T-cell (primary cell): ENCODE results near the gene GATA2. TPM values are rescaled to one million over a fixed set of nuclear protein-coding genes. Genes with fewer than 3 reads are reported as not detected.

Experiments
- ATAC-seq, 4 experiments: fragments of 200-7000 bp in 3 of 4; fragments of 150-1000 bp in 1 of 4; cut with Tn5 transposase; replicated peaks in 1 of 4; 1 replicate in 3 of 4; 2 replicates in 1 of 4; pipeline ENCODE4 v1.10.0; 2021; ENCODE audit warnings: moderate library complexity in 3 of 4, mild to moderate bottlenecking in 2 of 4, moderate number of reproducible peaks in 1 of 4
- CTCF ChIA-PET, 2 donors: fragments of 300-600 bp; sonication (Branson Sonifier 250); formaldehyde crosslinking; loops; one replicate each; lab custom pipeline; 2022; ENCODE audit warnings: antibody characterized with exemption in 2 of 2; lab: Charles Lee
- POLR2A ChIA-PET, 2 donors: fragments of 300-600 bp; sonication (Branson Sonifier 250); formaldehyde crosslinking; loops; one replicate each; lab custom pipeline; 2022; ENCODE audit warnings: antibody characterized with exemption in 2 of 2; lab: Charles Lee
- DNase-seq, 35 experiments: peaks; one replicate each; pipeline versions ENCODE4 v3.0.0 to v3.0.0-alpha.2; 2013 to 2023
- H3K27ac ChIP-seq: one replicate; pipeline ENCODE4 v1.5.1; 2013; ENCODE audit warnings: low read length
- H3K27me3 ChIP-seq, 2 experiments: replicated peaks in 1 of 2; 1 replicate in 1 of 2; 2 replicates in 1 of 2; pipeline versions ENCODE4 v1.6.1 to v1.7.0; 2013; ENCODE audit warnings: low read length in 1 of 2, mixed read lengths in 1 of 2; ENCODE audit not compliant: control insufficient read depth in 2 of 2, insufficient read depth in 2 of 2; ENCODE audit errors: extremely low read depth in 1 of 2
- H3K36me3 ChIP-seq, 2 donors: 1 replicate in 1 of 2; 2 replicates in 1 of 2; pipeline versions ENCODE4 v1.6.1 to v1.7.0; 2013; ENCODE audit warnings: low read length in 1 of 2; ENCODE audit not compliant: control insufficient read depth in 2 of 2, insufficient read depth in 1 of 2; ENCODE audit errors: extremely low read depth in 1 of 2
- H3K4me1 ChIP-seq, 2 experiments: 1 replicate in 1 of 2; 2 replicates in 1 of 2; pipeline versions ENCODE4 v1.6.1 to v1.7.0; 2013; ENCODE audit warnings: low read length in 2 of 2, mixed read lengths in 1 of 2; ENCODE audit not compliant: insufficient read depth in 2 of 2, control insufficient read depth in 1 of 2; ENCODE audit errors: extremely low read depth in 1 of 2
- H3K4me3 ChIP-seq, 2 donors: 1 replicate in 1 of 2; 2 replicates in 1 of 2; pipeline versions ENCODE4 v1.5.1 to v1.7.0; 2013; ENCODE audit warnings: mild to moderate bottlenecking in 2 of 2, low read length in 1 of 2, moderate library complexity in 1 of 2; ENCODE audit not compliant: control insufficient read depth in 1 of 2; ENCODE audit errors: extremely low read depth in 1 of 2
- H3K9me3 ChIP-seq: 2 replicates; pipeline ENCODE4 v1.7.0; 2013
- H3K27ac Mint-ChIP-seq, 2 donors: one replicate each; pipeline ENCODE4 v1.8.0; 2020 to 2021; ENCODE audit warnings: mild to moderate bottlenecking in 2 of 2, mixed read lengths in 2 of 2
- H3K27me3 Mint-ChIP-seq, 2 donors: one replicate each; pipeline ENCODE4 v1.8.0; 2021 to 2022; ENCODE audit warnings: mixed read lengths in 2 of 2
- H3K36me3 Mint-ChIP-seq: one replicate; pipeline ENCODE4 v1.8.0; 2021; ENCODE audit warnings: mixed read lengths
- H3K4me1 Mint-ChIP-seq, 3 donors: one replicate each; pipeline ENCODE4 v1.8.0; 2020 to 2022; ENCODE audit warnings: mixed read lengths in 3 of 3, mild to moderate bottlenecking in 1 of 3
- H3K4me3 Mint-ChIP-seq, 3 donors: one replicate each; pipeline ENCODE4 v1.8.0; 2020 to 2022; ENCODE audit warnings: mild to moderate bottlenecking in 3 of 3, mixed read lengths in 3 of 3, moderate library complexity in 3 of 3
- H3K9me3 Mint-ChIP-seq, 3 donors: one replicate each; pipeline ENCODE4 v1.8.0; 2020 to 2022; ENCODE audit warnings: mixed read lengths in 3 of 3
- WGBS: methylation state at CpG from one replicate; pipeline ENCODE4 v1.1.5; 2013; ENCODE audit warnings: missing lambda C conversion rate; ENCODE audit not compliant: insufficient coverage; 5-methylcytosine and 5-hydroxymethylcytosine counted together
- total RNA-seq, 35 experiments: library from RNA in 6 of 35; stranded (reverse) in 6 of 35; fragments of 120-200 nt in 1 of 35; gene quantifications; one replicate each; pipeline versions ENCODE4 v1.2.1 to v1.2.4 and lab custom pipeline; 2013 to 2026

The GATA2 gene
- total RNA-seq, 5 donors from 2014 or later (not counting 1 experiment from before 2014, with no cell fraction given), result 0.98 to 4.6 (median 3.5) TPM

- H3K4me1 ChIP-seq, result peaks cover 0 to 7% of the 10 kb centered on the region in 2 experiments
- no peak for ATAC-seq
- Mint-ChIP-seq H3K27ac (no peak overlapping the region), H3K4me3 (peak overlapping the region in 1 of 3 donors; percentile 13), H3K9me3 (no peaks in the 10 kb centered on the region), H3K4me1 (peaks cover 10 to 11% (median 10%) of the 10 kb centered on the region in 3 donors), H3K36me3 (no peaks in the 10 kb centered on the region), H3K27me3 (peaks cover 49 to 56% of the 10 kb centered on the region in 2 donors)
- no peaks in the 10 kb centered on the region for H3K36me3 ChIP-seq
- no peak for DNase-seq
- H3K4me3 ChIP-seq, result peak overlapping the region in 1 of 2 donors; percentile 20
- CTCF ChIA-PET, result interaction anchor here in 1 of 2 donors (0.6 kb wide), 1 partner anchor 357 kb away, joined by 5 read pairs; no protein-coding TSS in a partner anchor
- H3K27ac ChIP-seq, result no peak overlapping the region
- no peaks in the 10 kb centered on the region for H3K9me3 ChIP-seq
- 13% methylated on average over 46 of the region's 53 CpGs for WGBS
- peaks cover 0 to 72% of the 10 kb centered on the region in 2 experiments for H3K27me3 ChIP-seq
- POLR2A ChIA-PET, result no interaction called here
These were observed 59.8 kb downstream of the GATA2 start for GRCh38 chr3:128432971-128433836.

- Mint-ChIP-seq H3K9me3 (no peaks in the 10 kb centered on the region), H3K27ac (no peak overlapping the region), H3K36me3 (no peaks in the 10 kb centered on the region), H3K27me3 (peaks cover 51 to 62% of the 10 kb centered on the region in 2 donors), H3K4me3 (peak overlapping the region in 1 of 3 donors; percentile 70), H3K4me1 (peaks cover 10 to 11% (median 10%) of the 10 kb centered on the region in 3 donors)
- ATAC-seq, result no peak
- no peaks in the 10 kb centered on the region for H3K9me3 ChIP-seq
- H3K36me3 ChIP-seq, result no peaks in the 10 kb centered on the region
- POLR2A ChIA-PET, result no interaction called here
- H3K27me3 ChIP-seq, result peaks cover 0 to 79% of the 10 kb centered on the region in 2 experiments
- no peak for DNase-seq
- no peak overlapping the region for H3K27ac ChIP-seq
- peaks cover 0 to 7% of the 10 kb centered on the region in 2 experiments for H3K4me1 ChIP-seq
- 24% methylated on average over 31 of the region's 43 CpGs for WGBS
- CTCF ChIA-PET, result interaction anchor here in 1 of 2 donors (0.6 kb wide), 1 partner anchor 357 kb away, joined by 5 read pairs; no protein-coding TSS in a partner anchor
- no peak overlapping the region for H3K4me3 ChIP-seq
These were observed 60.6 kb downstream of the GATA2 start for GRCh38 chr3:128432301-128432970.

GRCh38 chr3:128431803-128432300 lies 61.1 kb downstream of the GATA2 start:
- 81% methylated on average over 13 of the region's 13 CpGs for WGBS
- DNase-seq (no peak), ATAC-seq (no peak)
- Mint-ChIP-seq H3K4me3 (peak overlapping the region in 1 of 3 donors; percentile 70), H3K36me3 (no peaks in the 10 kb centered on the region), H3K4me1 (peaks cover 10 to 11% (median 10%) of the 10 kb centered on the region in 3 donors), H3K9me3 (no peaks in the 10 kb centered on the region), H3K27ac (peak overlapping the region in 1 of 2 donors; percentile 47), H3K27me3 (peaks cover 51 to 66% of the 10 kb centered on the region in 2 donors)
- H3K4me3 ChIP-seq, result no peak overlapping the region
- H3K9me3 ChIP-seq, result no peaks in the 10 kb centered on the region
- peaks cover 0 to 7% of the 10 kb centered on the region in 2 experiments for H3K4me1 ChIP-seq
- ChIA-PET CTCF (no interaction called here), POLR2A (no interaction called here)
- no peak overlapping the region for H3K27ac ChIP-seq
- peaks cover 0 to 85% of the 10 kb centered on the region in 2 experiments for H3K27me3 ChIP-seq
- no peaks in the 10 kb centered on the region for H3K36me3 ChIP-seq

- ATAC-seq (no peak), DNase-seq (no peak)
- Mint-ChIP-seq H3K9me3 (no peaks in the 10 kb centered on the region), H3K36me3 (no peaks in the 10 kb centered on the region), H3K4me1 (peaks cover 10 to 11% (median 10%) of the 10 kb centered on the region in 3 donors), H3K27ac (no peak overlapping the region), H3K4me3 (no peak overlapping the region), H3K27me3 (peaks cover 43 to 57% of the 10 kb centered on the region in 2 donors)
- Histone ChIP-seq H3K27me3 (peaks cover 0 to 90% of the 10 kb centered on the region in 2 experiments), H3K9me3 (no peaks in the 10 kb centered on the region), H3K4me1 (peaks cover 0 to 15% of the 10 kb centered on the region in 2 experiments), H3K36me3 (no peaks in the 10 kb centered on the region), H3K4me3 (no peak overlapping the region), H3K27ac (no peak overlapping the region)
- POLR2A ChIA-PET, result no interaction called here
- CTCF ChIA-PET, result no interaction called here
- WGBS, result 90% methylated on average over 8 of the region's 8 CpGs
These were observed 62.3 kb downstream of the GATA2 start for GRCh38 chr3:128430731-128431130.

- peaks cover 10 to 11% (median 10%) of the 10 kb centered on the region in 3 donors for H3K4me1 Mint-ChIP-seq
- Histone ChIP-seq H3K4me1 (peaks cover 0 to 15% of the 10 kb centered on the region in 2 experiments), H3K4me3 (no peak overlapping the region), H3K27ac (no peak overlapping the region), H3K36me3 (no peaks in the 10 kb centered on the region), H3K27me3 (peaks cover 0 to 86% of the 10 kb centered on the region in 2 experiments), H3K9me3 (no peaks in the 10 kb centered on the region)
- H3K9me3 Mint-ChIP-seq, result no peaks in the 10 kb centered on the region
- no peak overlapping the region for H3K4me3 Mint-ChIP-seq
- no peak overlapping the region for H3K27ac Mint-ChIP-seq
- ATAC-seq (no peak), DNase-seq (no peak)
- 88% methylated on average over 10 of the region's 10 CpGs for WGBS
- ChIA-PET POLR2A (no interaction called here), CTCF (no interaction called here)
- H3K36me3 Mint-ChIP-seq, result no peaks in the 10 kb centered on the region
- peaks cover 43 to 57% of the 10 kb centered on the region in 2 donors for H3K27me3 Mint-ChIP-seq
These were observed 62.7 kb downstream of the GATA2 start for GRCh38 chr3:128430301-128430700.

- H3K4me1 ChIP-seq, result peaks cover 0 to 15% of the 10 kb centered on the region in 2 experiments
- H3K36me3 ChIP-seq, result no peaks in the 10 kb centered on the region
- peaks cover 0 to 80% of the 10 kb centered on the region in 2 experiments for H3K27me3 ChIP-seq
- Mint-ChIP-seq H3K9me3 (no peaks in the 10 kb centered on the region), H3K27me3 (peaks cover 43 to 57% of the 10 kb centered on the region in 2 donors), H3K4me3 (no peak overlapping the region), H3K36me3 (no peaks in the 10 kb centered on the region), H3K4me1 (peaks cover 10 to 11% (median 10%) of the 10 kb centered on the region in 3 donors), H3K27ac (no peak overlapping the region)
- POLR2A ChIA-PET, result no interaction called here
- DNase-seq (no peak), ATAC-seq (no peak)
- CTCF ChIA-PET, result no interaction called here
- H3K27ac ChIP-seq, result no peak overlapping the region
- H3K4me3 ChIP-seq, result no peak overlapping the region
- H3K9me3 ChIP-seq, result no peaks in the 10 kb centered on the region
- 83% methylated on average over 6 of the region's 8 CpGs for WGBS
These were observed 63.2 kb downstream of the GATA2 start for GRCh38 chr3:128429751-128430150.
